Measurements from ENCODE around the gene LBHD1. TPM values are rescaled to one million over a fixed set of nuclear protein-coding genes. Genes with fewer than 3 reads are reported as not detected.
"Not testable (repeated sequence)": the region's sequence is repeated elsewhere in the genome, so short reads cannot be mapped to it uniquely, and the experiment has no call there.

Gene LBHD1
- total and polyA plus RNA-seq, 2 of the 13 experiments (the other 11 are each of a cell fraction or from before 2014, with no cell fraction given) = 3.2 to 3.7 TPM

- H3K4me1 ChIP-seq (ENCODE audit: insufficient read depth, low read length) = peaks cover 18% of the 10 kb centered on the region
- no peaks in the 10 kb centered on the region for H3K79me2 ChIP-seq (ENCODE audit: insufficient read depth, low read length)
- intact Hi-C loops (cut with micrococcal nuclease; ENCODE audit: unreplicated experiment) (no loop called here), in situ Hi-C loops (cut with HindIII; ENCODE audit: extremely low pct_ligation_motif_present, low pct_unique_long_range_greater_than_20kb) (loop anchor here (10.0 kb wide), 1 partner anchor 311 kb away; no protein-coding TSS in a partner anchor)
- H3K36me3 ChIP-seq (replicated peaks in 1 of 2; ENCODE audit: control insufficient read depth in 1 of 2, insufficient read depth in 2 of 2, low read length in 2 of 2) = peaks cover 7 to 24% of the 10 kb centered on the region in 2 experiments
- ChIA-PET POLR2A (interaction anchor here (0.8 to 4.3 kb wide), 13 partner anchors 22 to 136 kb away, joined by 3 to 27 read pairs (median 8); partner anchors contain the start of genes B3GAT3, C11orf98, CSKMT and HNRNPUL2), CTCF (ENCODE audit: low intra/inter-chr PET ratio, low total read pairs) (no interaction called here)
- no peak overlapping the region for H2AFZ ChIP-seq (ENCODE audit: low read length)
- peak overlapping the region; percentile 78 for H3K9ac ChIP-seq (ENCODE audit: insufficient read depth, low read depth, low read length)
- H4K20me1 ChIP-seq (ENCODE audit: insufficient read depth, low read length) = peaks cover 6% of the 10 kb centered on the region; the same call in 1 of the 2 replicates
- WGBS (ENCODE audit: low lambda C conversion rate) = 60% methylated on average over 7 of the region's 7 CpGs
- DNase-seq (ENCODE audit: low spot score) (no peak), FAIRE-seq (no peak), ATAC-seq (no peak; the same call in 2 of the 3 replicates)
- no peaks in the 10 kb centered on the region for H3K9me3 ChIP-seq (ENCODE audit: low read length)
- H3K4me2 ChIP-seq (ENCODE audit: low read depth, low read length) = peak overlapping the region; percentile 99
- H3K27ac ChIP-seq (ENCODE audit: extremely low read length, insufficient read depth, low read length) = peak overlapping the region; percentile 69
- no TSS peak for BruUV-seq (replicated peaks)
- H3K27me3 ChIP-seq (ENCODE audit: control insufficient read depth in 1 of 2, insufficient read depth in 2 of 2, low read length in 2 of 2) = no peaks in the 10 kb centered on the region
- TF ChIP-seq PCBP1 (IDR thresholded peaks at IDR 0.05; ENCODE audit: borderline replicate concordance, low read depth, low read length) = no peak
- TF ChIP-seq ZSCAN9 (CRISPR knock-in tag; IDR thresholded peaks at IDR 0.05; ENCODE audit: borderline replicate concordance) = no peak
- TF ChIP-seq NFE2L1 (CRISPR knock-in tag; IDR thresholded peaks at IDR 0.05; ENCODE audit: borderline replicate concordance) = 0 out of 2 replicates have a peak, but pooled peaks have one; percentile 65
- no peak for TF ChIP-seq ZFP36L2 (CRISPR knock-in tag; IDR thresholded peaks at IDR 0.05)
- peak overlapping the region; percentile 70 to 86 (median 80) for H3K4me3 ChIP-seq (replicated peaks in 1 of 3; ENCODE audit: insufficient read depth in 1 of 3, low read depth in 2 of 3, low read length in 3 of 3)
Measured at GRCh38 chr11:62705413-62705812, 33.3 kb upstream of the LBHD1 start.

- intact Hi-C loops (cut with micrococcal nuclease; ENCODE audit: unreplicated experiment); H3K9ac ChIP-seq (ENCODE audit: insufficient read depth, low read depth, low read length); H3K9me3 ChIP-seq (ENCODE audit: low read length); BruUV-seq (replicated peaks); FAIRE-seq; CTCF ChIA-PET (ENCODE audit: low intra/inter-chr PET ratio, low total read pairs); POLR2A ChIA-PET; DNase-seq (ENCODE audit: low spot score); H4K20me1 ChIP-seq (ENCODE audit: insufficient read depth, low read length); H3K4me2 ChIP-seq (ENCODE audit: low read depth, low read length); H3K27ac ChIP-seq (ENCODE audit: extremely low read length, insufficient read depth, low read length); H2AFZ ChIP-seq (ENCODE audit: low read length); H3K27me3 ChIP-seq (ENCODE audit: control insufficient read depth in 1 of 2, insufficient read depth in 2 of 2, low read length in 2 of 2); H3K4me3 ChIP-seq (replicated peaks in 1 of 3; ENCODE audit: insufficient read depth in 1 of 3, low read depth in 2 of 3, low read length in 3 of 3); ATAC-seq; H3K79me2 ChIP-seq (ENCODE audit: insufficient read depth, low read length): not testable (repeated sequence)
- in situ Hi-C loops (cut with HindIII; ENCODE audit: extremely low pct_ligation_motif_present, low pct_unique_long_range_greater_than_20kb) = loop anchor here (10.0 kb wide), 1 partner anchor 309 kb away; no protein-coding TSS in a partner anchor
- Histone ChIP-seq H3K36me3 (replicated peaks in 1 of 2; ENCODE audit: control insufficient read depth in 1 of 2, insufficient read depth in 2 of 2, low read length in 2 of 2) (peaks cover 5 to 13% of the 10 kb centered on the region in 2 experiments), H3K4me1 (ENCODE audit: insufficient read depth, low read length) (peaks cover 18% of the 10 kb centered on the region)
- 98% methylated on average over 4 of the region's 4 CpGs for WGBS (ENCODE audit: low lambda C conversion rate)
Measured at GRCh38 chr11:62703921-62704320, 31.9 kb upstream of the LBHD1 start.

Data from HepG2 (cell line).